Right ventricle myocardium inferior (tissue), 1 donor: ENCODE results near the gene SPTAN1. TPM values are rescaled to one million over a fixed set of nuclear protein-coding genes. Genes with fewer than 3 reads are reported as not detected.

Source experiments
- ATAC-seq: fragments of 200-7000 bp; cut with Tn5 transposase; one replicate; pipeline ENCODE4 v1.9.1; 2020; ENCODE audit warnings: mild to moderate bottlenecking, moderate library complexity
- DNase-seq: peaks from one replicate; pipeline ENCODE4 v3.0.0; 2021; ENCODE audit errors: missing footprints
- intact Hi-C: fragments of 100-400 bp; cut with DNase I; formaldehyde crosslinking; loops from one replicate; pipeline ENCODE4 v1.11.0; 2022
- total RNA-seq: library from RNA; stranded (reverse); fragmentation: NEBNext Ultra II Directional; extraction: Animal tissue kit (Norgen Biotek cat#: 25700); gene quantifications from one replicate; pipeline ENCODE4 v1.2.1, GENCODE V29; 2021
- donor health status: DM: no; HTN: yes; CAD: no; lungs with severe emphysema.

The SPTAN1 gene
- total RNA-seq, 1 donor from 2014 or later: 247 TPM

DNA sequence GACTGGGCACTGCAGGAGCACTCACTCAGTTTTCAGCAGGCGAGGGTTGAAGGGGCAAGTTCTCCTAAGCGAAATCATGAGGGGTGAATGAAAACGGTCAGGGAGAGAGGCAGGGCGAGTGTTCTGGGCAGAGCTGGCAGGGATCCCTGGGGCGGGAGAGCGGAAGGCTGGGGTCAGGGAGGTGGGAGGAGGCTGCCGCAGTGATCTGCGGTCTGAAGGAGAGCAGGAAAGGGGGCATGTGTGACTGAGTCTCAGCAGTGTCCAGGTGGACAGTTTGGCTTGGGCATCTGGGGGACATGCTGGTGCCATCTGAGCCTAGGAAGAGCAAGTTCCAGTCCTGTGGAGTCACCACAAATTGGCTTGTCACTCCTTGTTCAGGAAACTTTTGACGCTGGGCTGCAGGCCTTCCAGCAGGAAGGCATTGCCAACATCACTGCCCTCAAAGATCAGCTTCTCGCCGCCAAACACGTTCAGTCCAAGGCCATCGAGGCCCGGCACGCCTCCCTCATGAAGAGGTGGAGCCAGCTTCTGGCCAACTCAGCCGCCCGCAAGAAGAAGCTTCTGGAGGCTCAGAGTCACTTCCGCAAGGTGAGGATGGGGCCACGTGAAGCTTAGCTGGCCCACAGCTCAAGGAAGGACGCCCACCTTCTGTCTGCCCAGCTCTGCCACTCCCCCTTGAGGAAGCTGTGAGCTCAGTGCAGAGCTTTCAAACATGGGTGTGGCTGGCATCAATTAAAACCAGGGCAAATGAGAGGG lies 73.2 kb downstream of the SPTAN1 start:
- DNase-seq (no peak), ATAC-seq (no peak)
- intact Hi-C loops: no loop called here

DNA sequence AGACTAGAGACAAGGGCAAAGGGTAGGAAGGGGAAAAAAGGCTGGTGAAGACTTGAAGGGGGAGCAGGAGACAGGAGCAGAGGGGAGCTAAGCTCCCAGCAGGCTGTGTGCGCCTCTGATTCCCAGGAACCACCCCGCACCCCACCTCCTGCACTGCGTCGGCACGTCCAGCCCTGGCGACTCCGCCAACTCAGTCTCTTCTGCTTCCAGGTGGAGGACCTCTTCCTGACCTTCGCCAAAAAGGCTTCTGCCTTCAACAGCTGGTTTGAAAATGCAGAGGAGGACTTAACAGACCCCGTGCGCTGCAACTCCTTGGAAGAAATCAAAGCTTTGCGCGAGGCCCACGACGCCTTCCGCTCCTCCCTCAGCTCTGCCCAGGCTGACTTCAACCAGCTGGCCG lies 73.8 kb downstream of the SPTAN1 start:
- ATAC-seq (no peak), DNase-seq (no peak)
- intact Hi-C loops: no loop called here

DNA sequence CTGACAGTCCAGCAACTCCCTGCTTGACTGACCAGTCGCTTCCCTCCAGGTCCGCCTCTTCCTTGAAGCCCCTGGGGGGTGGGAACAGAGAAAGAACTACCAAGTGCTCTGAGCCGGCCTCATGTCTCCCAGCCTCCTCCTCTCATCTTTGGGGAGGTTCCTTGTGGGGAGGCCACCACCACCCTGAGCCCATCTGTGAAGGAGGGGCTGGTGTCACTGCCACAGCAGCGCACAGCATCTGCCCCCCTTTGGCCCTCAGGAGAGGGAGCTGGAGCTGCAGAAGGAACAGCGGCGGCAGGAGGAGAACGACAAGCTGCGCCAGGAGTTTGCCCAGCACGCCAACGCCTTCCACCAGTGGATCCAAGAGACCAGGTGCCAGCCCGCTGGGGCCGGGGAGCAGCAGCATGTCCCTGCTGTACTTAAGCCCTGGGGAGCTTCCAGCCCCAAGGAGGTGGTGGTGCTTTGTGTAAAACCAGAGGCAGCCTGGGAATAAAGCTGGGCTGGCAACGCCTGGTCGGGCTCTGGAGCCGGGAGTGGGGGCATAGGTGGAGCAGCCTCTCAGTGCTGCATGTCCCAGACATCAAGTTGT lies 74.8 kb downstream of the SPTAN1 start:
- intact Hi-C loops: no loop called here
- DNase-seq: no peak
- no peak for ATAC-seq

DNA sequence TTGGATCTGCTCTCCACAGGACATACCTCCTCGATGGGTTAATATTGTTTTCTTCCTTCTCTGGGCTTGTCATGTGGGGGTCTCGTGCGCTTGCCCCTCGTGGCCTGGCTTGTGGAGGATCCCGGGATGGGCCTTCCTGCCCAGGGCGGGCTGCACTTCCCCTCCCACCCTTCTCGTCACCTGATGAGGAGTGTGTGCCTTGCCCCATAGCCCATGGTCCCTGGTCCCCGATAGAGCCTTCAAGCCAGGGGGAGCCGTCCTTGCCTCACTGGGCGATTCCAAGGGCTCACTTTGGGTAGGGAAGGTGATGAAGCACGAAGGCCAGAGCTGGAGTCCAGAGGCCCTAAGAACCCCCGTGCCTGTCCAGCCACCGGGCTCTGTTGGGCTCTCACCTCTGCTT lies 75.5 kb downstream of the SPTAN1 start:
- intact Hi-C loops: no loop called here

DNA sequence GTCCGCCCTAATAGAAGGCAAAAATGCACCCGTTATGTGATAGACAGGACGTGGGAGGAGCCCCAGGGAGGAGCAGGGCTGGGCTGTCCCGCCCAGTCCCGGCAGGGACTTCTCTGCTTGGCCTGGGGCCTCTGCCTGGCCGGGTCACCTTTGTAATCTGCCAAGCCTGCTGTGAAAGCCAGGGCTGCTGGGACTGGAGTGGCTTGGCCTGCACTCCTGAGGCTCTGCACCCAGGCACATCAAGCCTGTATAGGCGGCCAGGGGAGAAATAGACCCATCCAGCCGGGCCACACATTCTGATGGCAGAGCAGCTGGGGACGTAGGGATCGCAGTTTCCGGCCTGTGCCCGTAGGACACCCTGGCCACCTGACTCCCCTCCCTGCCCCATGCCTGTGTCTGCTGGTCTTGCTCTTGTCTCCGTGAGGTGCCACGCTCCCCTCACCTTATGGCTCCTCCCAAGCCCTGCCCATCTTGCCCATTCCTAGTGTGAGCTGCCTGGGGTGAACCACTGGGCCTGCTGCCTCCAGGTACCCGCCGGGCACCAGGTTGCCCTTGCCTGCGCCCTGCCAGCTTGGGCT lies 76.2 kb downstream of the SPTAN1 start:
- ATAC-seq (peak; percentile 97), DNase-seq (peak; percentile 87)
- intact Hi-C loops: no loop called here

More for the DNA sequence above, 75.5 kb downstream of the SPTAN1 start:
- DNase-seq (no peak), ATAC-seq (peak; percentile 1)

DNA sequence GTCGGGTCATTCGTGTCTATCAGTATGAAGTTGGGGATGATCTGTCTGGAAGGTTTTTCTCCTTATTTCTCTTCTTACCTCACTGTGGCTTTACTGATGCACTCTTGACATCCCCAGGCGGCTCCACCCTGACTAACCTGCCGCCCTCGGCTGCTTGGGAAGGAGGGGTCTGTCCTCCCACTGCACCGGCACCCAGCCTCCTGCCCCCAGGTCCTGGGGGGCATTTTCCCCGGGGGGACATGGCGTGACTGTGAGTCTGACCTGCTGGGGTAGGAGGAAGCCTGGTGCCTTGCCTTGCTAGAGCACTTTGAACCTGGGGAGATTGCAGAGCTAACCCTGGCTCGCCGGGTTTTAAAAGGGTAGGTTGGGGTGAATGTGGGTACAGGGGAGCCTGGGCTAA lies 76.7 kb downstream of the SPTAN1 start:
- ATAC-seq (no peak), DNase-seq (no peak)
- intact Hi-C loops: no loop called here

DNA sequence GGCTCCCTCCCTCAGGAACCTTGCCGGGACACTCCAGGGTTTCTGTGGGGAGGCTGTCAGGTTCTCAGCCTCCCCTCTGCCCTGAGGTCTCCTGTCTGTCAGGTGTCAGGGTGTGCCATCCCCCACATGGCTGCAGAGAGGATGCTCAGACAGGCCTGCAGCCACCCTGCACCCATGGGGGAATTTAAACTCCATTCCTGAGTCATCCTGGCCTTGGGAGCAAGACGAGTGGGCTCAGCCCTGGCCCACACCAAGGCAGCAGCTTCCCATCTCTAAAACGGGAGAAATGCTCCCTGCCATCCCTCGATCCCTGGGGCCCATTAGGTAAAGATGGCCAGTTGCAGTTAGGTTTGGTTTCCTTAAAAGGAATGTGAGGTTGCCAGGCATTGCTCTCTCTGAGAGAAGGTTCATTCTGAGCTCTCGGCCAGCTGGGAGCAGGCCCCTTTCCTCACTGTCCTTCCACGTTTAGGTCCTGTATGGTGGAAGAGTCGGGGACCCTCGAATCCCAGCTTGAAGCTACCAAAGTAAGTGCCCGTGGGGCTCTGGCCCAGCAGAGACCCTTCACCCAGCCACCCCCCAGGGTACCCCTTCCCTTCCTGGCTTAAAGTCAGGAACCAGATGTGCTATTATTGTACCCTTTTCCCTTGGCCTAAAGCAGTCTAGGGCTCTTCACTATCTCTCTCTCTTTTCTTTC lies 77.6 kb downstream of the SPTAN1 start:
- ATAC-seq (no peak), DNase-seq (no peak)
- intact Hi-C loops: loop anchor here (10.0 kb wide), 1 partner anchor 265 kb away; no protein-coding TSS in a partner anchor

DNA sequence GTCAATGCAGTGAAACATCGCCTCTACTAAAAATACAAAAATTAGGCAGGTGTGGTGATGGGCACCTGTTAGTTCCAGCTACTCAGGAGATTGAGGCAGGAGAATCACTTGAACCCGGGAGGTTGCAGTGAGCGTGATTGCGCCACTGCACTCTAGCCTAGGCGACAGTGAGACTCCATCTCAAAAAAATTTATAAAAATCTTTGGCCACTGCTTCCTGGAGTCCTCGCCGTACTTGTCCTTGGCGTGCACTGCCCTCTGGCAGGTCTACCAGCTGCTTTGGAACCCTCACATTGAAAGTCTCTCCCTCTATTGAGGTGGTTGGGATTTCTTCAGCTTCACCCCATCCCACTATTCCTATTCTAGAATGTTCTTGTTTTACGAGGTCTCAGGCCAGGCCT lies 79.2 kb downstream of the SPTAN1 start:
- ATAC-seq: no peak
- intact Hi-C loops: loop anchor here (10.0 kb wide), 1 partner anchor 267 kb away; no protein-coding TSS in a partner anchor
- no peak for DNase-seq

DNA sequence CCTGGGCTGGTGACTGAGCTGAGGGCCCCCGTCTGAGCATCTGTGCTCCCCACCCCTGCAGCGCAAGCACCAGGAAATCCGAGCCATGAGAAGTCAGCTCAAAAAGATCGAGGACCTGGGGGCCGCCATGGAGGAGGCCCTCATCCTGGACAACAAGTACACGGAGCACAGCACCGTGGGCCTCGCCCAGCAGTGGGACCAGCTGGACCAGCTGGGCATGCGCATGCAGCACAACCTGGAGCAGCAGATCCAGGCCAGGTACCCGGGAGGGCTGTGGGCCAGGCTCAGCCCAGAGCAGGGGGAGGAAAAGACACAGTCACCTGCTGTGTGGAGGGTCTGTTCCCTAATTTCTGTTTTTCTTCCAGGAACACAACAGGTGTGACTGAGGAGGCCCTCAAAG lies 79.7 kb downstream of the SPTAN1 start:
- intact Hi-C loops: loop anchor here (10.0 kb wide), 1 partner anchor 267 kb away; no protein-coding TSS in a partner anchor
- ATAC-seq (no peak), DNase-seq (no peak)

DNA sequence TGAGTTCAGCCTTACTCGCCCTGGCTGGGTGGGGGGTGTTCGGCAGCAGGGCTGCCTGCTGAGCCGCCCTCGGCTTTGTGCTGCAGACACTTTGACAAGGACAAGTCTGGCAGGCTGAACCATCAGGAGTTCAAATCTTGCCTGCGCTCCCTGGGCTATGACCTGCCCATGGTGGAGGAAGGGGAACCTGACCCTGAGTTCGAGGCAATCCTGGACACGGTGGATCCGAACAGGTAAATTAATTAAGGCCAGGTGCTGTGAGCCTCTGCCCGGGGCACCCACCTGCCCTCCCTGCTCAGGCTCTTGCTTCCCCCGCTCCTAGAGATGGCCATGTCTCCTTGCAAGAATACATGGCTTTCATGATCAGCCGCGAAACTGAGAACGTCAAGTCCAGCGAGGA lies 80.1 kb downstream of the SPTAN1 start:
- ATAC-seq (no peak), DNase-seq (no peak)
- intact Hi-C loops: loop anchor here (10.0 kb wide), 1 partner anchor 268 kb away; no protein-coding TSS in a partner anchor

DNA sequence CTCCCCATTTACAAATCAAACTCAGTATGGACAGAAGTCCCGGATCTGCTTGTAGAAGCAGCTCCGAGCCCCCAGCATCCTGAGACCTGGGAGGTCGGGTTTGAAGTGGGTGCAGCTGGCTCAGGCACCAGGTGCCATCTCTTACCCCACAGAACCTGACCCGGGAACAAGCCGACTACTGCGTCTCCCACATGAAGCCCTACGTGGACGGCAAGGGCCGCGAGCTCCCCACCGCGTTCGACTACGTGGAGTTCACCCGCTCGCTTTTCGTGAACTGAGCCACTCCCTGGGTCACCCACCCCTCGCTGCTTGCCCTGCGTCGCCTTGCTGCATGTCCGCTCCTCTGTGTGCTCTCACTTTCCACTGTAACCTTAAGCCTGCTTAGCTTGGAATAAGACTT lies 80.7 kb downstream of the SPTAN1 start:
- intact Hi-C loops: loop anchor here (10.0 kb wide), 1 partner anchor 268 kb away; no protein-coding TSS in a partner anchor
- ATAC-seq: no peak
- DNase-seq: no peak

DNA sequence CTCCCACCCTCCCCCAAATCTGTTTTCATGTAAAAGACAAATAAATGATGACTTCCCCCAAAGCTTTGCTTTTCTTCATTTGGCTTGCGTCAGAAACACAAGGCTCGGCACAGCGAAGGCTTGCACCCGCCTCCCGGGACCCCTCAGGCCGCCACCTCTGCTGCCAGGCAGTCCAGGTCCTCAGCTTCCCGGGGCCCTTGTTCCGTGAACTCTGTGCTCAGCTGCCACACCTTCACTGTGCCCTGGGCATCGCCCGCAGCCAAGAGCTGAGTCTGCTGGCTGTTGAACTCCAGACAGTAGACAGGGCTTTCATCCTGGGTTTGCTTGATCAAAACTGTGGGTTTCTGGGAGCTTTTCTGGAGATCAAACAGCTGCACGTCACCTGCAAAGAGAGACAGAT lies 81.2 kb downstream of the SPTAN1 start:
- no peak for ATAC-seq
- intact Hi-C loops: loop anchor here (10.0 kb wide), 1 partner anchor 269 kb away; no protein-coding TSS in a partner anchor

DNA sequence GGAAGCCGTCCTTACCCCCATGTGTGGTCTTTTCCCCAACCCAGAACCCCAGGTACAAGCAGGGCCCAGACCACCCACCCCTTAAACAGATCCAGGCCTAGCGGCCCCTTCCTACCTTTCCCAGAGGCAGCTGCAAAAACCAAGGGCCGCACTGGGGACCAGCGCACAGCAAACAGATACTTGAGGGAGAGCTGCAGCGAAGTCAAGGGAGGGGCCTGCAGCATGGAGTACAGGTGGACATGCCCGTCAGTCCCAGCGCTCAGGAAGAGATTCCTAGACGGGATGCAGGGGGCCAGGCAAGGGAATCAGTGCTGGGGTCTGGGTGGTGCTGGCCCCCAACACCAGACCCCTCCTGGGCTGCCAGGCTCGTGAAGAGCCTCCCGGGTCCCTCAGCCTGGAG lies 81.7 kb downstream of the SPTAN1 start:
- intact Hi-C loops: loop anchor here (2.0 to 10.0 kb wide), 2 partner anchors 55 to 269 kb away; partner anchors contain the start of gene SET
- no peak for DNase-seq
- no peak for ATAC-seq

More for the DNA sequence above, 81.2 kb downstream of the SPTAN1 start:
- no peak for DNase-seq

DNA sequence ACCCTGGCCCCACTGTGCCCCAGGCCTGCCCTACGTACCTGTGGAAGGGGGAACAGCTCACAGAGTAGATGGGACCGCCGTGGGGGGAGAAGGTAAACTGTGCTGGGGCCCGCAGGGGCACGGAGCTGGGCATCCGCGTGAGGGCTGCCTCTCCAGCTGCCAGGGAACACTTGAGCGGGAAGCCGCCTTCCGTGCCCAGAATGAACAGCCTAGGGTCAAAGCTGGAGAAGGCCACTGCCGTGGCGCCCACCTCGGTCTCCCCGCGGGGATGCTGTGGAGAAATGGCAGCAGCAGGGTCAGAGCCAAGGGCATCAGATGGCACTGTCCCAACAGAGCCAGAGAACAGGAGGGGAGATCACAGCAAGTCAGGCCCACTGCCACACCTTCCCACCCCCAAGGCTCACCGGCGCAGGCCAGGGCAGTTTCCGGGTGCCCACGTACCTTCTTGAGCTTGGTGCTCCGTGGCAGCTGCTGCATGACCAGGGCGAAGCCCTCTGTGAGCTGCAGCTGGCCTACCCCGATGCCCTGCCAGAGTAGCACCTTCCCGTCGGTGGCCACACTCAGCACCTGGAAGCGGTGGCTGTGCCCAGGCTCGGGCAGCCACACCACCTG lies 82.4 kb downstream of the SPTAN1 start:
- no peak for DNase-seq
- intact Hi-C loops: loop anchor here (2.0 to 10.0 kb wide), 2 partner anchors 54 to 270 kb away; partner anchors contain the start of gene SET
- peak; percentile 6 for ATAC-seq

DNA sequence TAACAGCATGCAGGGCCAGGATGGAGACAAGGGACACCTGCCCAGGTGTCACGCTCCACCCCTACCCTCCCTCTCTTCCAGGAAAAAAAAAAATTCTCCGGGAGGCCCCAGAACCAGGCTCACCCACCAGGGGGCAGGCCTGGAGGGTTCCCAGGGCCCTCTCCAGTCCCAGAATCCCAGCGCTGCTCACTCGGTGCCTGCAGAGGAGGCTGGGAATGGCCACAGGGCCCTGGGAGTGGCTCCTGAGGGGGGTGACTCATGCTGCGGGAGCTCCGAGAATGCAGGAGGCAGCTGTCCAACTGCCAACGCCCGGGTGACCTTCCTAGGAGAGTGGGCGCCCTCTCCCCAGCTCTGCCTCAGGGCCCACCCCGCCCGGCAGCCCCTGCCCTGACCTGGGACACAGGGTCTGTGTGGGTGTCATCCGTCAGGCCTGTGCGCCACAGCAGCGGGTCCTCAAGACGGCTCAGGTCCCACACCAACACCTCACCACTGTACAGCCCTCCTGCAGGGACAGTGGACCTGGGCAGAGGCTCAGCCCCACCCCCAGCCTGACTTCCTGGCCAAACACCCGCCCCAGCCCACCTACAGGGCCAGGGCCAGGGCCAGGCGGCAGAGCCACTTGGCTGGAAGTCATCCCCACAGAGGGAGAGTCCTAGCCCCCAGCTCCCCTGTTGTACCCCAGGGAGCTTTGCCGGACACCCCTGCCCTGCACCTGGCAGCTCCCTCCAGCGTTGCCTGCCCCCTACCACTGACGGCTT lies 83.1 kb downstream of the SPTAN1 start:
- ATAC-seq (peak; percentile 91), DNase-seq (peak; percentile 91)
- intact Hi-C loops: loop anchor here (2.0 to 10.0 kb wide), 2 partner anchors 53 to 271 kb away; partner anchors contain the start of gene SET

DNA sequence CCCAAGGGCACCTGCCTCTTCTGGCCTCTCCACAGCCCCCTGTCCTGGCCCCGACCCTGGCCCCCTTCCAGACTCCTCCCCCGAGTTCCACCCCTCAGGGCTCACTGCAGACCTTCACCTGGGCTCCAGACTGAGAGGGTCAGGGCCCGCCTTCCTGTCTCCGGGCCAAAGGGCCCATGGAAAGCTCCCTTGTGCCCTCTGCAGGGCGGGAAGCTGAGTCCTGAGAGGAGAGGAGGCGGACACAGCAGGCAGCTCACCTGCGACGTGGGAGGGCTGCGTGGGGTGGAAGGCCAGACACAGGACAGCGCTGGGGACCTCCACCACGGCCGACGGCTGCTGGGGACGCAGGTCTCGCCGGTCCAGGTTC lies 83.6 kb downstream of the SPTAN1 start:
- ATAC-seq (peak; percentile 78), DNase-seq (peak; percentile 71)
- intact Hi-C loops: loop anchor here (10.0 kb wide), 1 partner anchor 271 kb away; no protein-coding TSS in a partner anchor

DNA sequence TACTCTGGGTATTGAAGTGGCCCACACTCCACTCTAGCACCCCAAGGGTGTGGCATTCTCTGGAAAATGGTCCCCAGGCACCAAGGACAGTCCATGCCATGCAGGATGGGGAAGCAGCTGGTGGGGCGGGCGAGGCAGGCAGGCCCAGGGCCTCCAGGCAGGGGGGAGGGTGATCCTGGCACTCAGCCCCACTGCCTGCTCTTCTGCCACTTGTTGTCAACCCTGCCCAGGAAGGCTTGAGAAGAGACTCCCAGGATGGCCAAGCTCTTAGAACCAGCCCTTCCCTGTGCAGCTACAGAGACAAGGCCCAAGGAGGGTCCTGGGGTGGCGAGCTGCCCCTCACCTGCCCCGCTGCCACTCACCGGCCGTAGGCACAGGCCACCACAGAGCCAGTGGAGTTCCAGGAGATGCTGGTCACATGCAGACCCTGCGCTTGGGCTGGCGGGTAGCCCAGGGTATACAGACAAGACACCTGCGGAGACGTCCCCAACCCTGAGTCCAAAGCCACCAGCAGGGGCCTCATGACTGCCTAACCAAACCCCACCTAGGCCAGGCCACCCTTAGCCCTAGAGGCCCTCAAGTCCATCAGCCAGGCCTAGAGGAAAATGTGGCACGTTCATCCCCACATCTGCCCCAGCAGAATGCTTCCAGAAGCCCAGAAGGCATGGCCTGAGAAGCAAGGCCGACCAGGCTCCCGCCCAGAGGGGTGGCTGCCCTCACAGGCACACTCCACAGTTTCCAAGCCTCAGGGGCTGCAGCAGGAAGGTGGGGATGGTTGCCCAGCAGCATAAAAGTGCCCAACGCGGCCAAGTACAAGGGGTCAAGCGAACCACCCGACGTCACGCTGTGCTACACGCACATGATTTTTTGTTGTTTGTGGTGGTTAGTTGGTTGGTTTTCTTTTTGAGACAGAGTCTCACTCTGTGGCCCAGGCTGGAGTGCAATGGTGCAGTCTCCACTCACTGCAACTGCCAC lies 84.5 kb downstream of the SPTAN1 start:
- ATAC-seq: no peak
- no peak for DNase-seq
- intact Hi-C loops: loop anchor here (10.0 kb wide), 1 partner anchor 272 kb away; no protein-coding TSS in a partner anchor
